Progenitor cell of endocrine pancreas (in vitro differentiated cells): ENCODE measurements around the gene PCTP. TPM values are rescaled to one million over a fixed set of nuclear protein-coding genes. Genes with fewer than 3 reads are reported as not detected.

Experiments
- DNase-seq: peaks from one replicate; pipeline ENCODE4 v3.0.0; 2021; ENCODE audit warnings: low spot score; ENCODE audit not compliant: unreplicated experiment
- H3K27ac Mint-ChIP-seq: 2 replicates; pipeline ENCODE4 v1.8.0; 2021; ENCODE audit warnings: mild to moderate bottlenecking, moderate library complexity, mixed read lengths
- H3K27me3 Mint-ChIP-seq: 2 replicates; pipeline ENCODE4 v1.8.0; 2021; ENCODE audit warnings: mixed read lengths
- H3K36me3 Mint-ChIP-seq: 2 replicates; pipeline ENCODE4 v1.8.0; 2022; ENCODE audit warnings: mixed read lengths; ENCODE audit not compliant: insufficient read depth
- H3K4me1 Mint-ChIP-seq: 2 replicates; pipeline ENCODE4 v1.8.0; 2021; ENCODE audit warnings: low read depth, mixed read lengths
- H3K4me3 Mint-ChIP-seq: 2 replicates; pipeline ENCODE4 v1.8.0; 2021; ENCODE audit warnings: low read depth, mild to moderate bottlenecking, moderate library complexity, mixed read lengths
- H3K9me3 Mint-ChIP-seq: 2 replicates; pipeline ENCODE4 v1.8.0; 2021; ENCODE audit warnings: low read depth, mixed read lengths
- total RNA-seq: library from RNA; stranded (reverse); gene quantifications from 2 replicates; pipeline ENCODE4 v1.2.1, GENCODE V29; 2021
- TF ChIP-seq, protein P1 (sequence below): fragments of 200-600 bp; sonication (generic); IDR thresholded peaks from one replicate; pipeline ENCODE4 v1.5.0; 2021; ENCODE audit warnings: antibody characterized with exemption, mild to moderate bottlenecking; ENCODE audit not compliant: unreplicated experiment

PCTP gene
- total RNA-seq, 1 donor from 2014 or later = 25.4 TPM

DNA sequence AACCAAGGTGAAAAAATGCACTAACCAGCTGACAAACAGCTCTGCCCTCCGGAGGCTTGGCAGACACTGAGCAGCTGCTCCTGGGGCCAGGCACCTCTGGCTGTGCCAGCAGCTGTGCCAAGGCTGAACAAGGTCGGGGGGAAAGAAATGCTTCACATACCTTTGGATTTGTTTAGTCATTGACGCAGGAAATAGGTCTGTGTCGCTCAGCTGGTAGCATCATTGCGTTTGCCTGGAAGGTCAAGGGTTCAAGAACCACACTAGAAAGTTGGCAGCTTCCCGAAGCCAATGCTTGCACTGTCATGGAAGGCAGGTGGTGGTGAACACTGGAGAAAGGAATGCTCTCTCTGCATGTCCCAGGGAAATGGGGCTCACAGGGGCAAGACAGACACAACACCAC, 63.5 kb downstream of the PCTP start:
- H3K27me3 Mint-ChIP-seq = no peaks in the 10 kb centered on the region
- H3K9me3 Mint-ChIP-seq = no peaks in the 10 kb centered on the region
- no peak for DNase-seq
- H3K4me1 Mint-ChIP-seq = peaks cover 10% of the 10 kb centered on the region
- H3K4me3 Mint-ChIP-seq = no peak overlapping the region
- H3K27ac Mint-ChIP-seq = no peak overlapping the region
- H3K36me3 Mint-ChIP-seq = peaks cover 2% of the 10 kb centered on the region
- TF ChIP-seq, protein P1, sequence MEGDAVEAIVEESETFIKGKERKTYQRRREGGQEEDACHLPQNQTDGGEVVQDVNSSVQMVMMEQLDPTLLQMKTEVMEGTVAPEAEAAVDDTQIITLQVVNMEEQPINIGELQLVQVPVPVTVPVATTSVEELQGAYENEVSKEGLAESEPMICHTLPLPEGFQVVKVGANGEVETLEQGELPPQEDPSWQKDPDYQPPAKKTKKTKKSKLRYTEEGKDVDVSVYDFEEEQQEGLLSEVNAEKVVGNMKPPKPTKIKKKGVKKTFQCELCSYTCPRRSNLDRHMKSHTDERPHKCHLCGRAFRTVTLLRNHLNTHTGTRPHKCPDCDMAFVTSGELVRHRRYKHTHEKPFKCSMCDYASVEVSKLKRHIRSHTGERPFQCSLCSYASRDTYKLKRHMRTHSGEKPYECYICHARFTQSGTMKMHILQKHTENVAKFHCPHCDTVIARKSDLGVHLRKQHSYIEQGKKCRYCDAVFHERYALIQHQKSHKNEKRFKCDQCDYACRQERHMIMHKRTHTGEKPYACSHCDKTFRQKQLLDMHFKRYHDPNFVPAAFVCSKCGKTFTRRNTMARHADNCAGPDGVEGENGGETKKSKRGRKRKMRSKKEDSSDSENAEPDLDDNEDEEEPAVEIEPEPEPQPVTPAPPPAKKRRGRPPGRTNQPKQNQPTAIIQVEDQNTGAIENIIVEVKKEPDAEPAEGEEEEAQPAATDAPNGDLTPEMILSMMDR = no peak

DNA sequence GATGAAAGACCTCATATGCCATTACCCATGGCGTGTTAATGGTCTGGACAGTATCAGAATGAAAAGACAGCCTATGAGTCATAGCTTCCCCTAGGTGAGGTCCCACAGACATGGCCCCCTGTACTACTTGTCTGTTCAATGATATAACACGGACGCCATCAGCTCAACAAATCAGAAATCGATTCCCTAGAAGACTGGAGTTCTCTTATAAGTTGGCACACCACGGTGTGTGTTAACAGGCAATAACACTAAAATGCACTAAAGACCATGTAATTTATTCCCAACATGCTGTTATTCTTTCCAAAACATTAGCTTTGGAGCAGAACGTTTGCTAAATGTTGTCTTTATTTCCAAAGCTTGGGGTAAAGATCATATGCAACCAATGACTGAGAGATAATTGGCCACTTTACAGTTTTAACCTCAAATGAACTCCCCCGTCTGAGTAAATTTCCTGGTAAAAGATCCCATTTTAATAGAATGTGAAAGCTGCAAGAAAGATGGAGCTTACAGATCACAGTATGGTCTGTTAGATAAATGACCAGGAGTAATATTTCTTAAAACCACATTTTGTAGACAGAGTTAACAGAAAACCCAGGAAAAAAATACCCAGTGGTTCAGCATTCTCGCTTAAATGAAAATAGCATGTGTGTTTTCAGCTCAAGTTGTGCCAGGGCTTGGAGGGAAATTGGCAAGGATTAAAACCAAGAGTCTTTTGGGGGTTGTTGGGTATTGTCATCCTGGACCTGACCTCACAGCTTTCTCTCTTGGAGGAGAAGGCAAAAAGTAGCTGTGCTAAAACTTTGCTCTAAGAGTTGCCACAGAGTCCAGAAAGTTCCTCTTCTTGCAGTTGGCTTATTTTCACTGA, 65.9 kb downstream of the PCTP start:
- Mint-ChIP-seq H3K27me3 (no peaks in the 10 kb centered on the region), H3K27ac (no peak overlapping the region), H3K4me1 (peaks cover 10% of the 10 kb centered on the region), H3K36me3 (peaks cover 2% of the 10 kb centered on the region), H3K4me3 (no peak overlapping the region), H3K9me3 (peaks cover 3% of the 10 kb centered on the region)
- TF ChIP-seq, protein P1 = no peak
- no peak for DNase-seq

GRCh38 chr17:55817397-55817709, 66.5 kb downstream of the PCTP start:
- Mint-ChIP-seq H3K27me3 (no peaks in the 10 kb centered on the region), H3K4me1 (peaks cover 10% of the 10 kb centered on the region), H3K36me3 (peaks cover 2% of the 10 kb centered on the region), H3K27ac (no peak overlapping the region), H3K4me3 (no peak overlapping the region), H3K9me3 (peaks cover 3% of the 10 kb centered on the region)
- DNase-seq = no peak
- TF ChIP-seq, protein P1 = no peak

DNA sequence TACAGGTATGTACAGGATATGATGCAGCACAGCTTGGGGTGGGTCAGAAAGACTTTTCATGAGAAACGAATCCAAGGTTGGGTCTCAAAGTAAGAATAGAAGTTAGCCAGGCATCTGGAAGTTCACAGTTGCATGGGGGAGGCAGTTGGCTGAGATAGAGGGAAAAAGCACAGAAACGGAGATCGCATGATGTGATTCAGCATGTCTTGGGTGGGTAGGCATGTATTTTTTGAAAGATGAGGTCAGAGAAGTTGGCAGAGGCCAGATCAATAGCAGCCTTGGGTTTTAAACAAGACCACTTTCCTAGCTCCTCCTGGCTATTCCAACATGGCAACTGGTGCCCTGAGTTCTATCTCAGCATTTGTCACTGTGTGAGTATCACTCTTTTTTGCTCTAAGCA, 67.2 kb downstream of the PCTP start:
- no peak for DNase-seq
- Mint-ChIP-seq H3K36me3 (peaks cover 2% of the 10 kb centered on the region), H3K9me3 (peaks cover 3% of the 10 kb centered on the region), H3K4me3 (no peak overlapping the region), H3K27me3 (no peaks in the 10 kb centered on the region), H3K27ac (no peak overlapping the region), H3K4me1 (peaks cover 10% of the 10 kb centered on the region)
- TF ChIP-seq, protein P1 = no peak

- Mint-ChIP-seq H3K27ac (peak overlapping the region; percentile 82), H3K4me1 (peaks cover 10% of the 10 kb centered on the region), H3K9me3 (peaks cover 3% of the 10 kb centered on the region), H3K36me3 (peaks cover 2% of the 10 kb centered on the region), H3K27me3 (no peaks in the 10 kb centered on the region), H3K4me3 (no peak overlapping the region)
- TF ChIP-seq, protein P1 = no peak
- no peak for DNase-seq
These were observed 67.9 kb downstream of the PCTP start for GRCh38 chr17:55818451-55819375.
